ENCODE results near the gene PARN. TPM values are rescaled to one million over a fixed set of nuclear protein-coding genes. Genes with fewer than 3 reads are reported as not detected.

The PARN gene
- total RNA-seq (2021; fragmentation: NEBNext Ultra II Directional; extraction: Animal tissue kit (Norgen Biotek cat#: 25700)) (40.8 and 44.6 TPM in 2 replicates), polyA plus RNA-seq (2011; rRNA removed) (21.4 and 24.5 TPM in 2 replicates), polyA minus RNA-seq (2011; rRNA and poly(A)+ RNA removed) (27.2 and 35.9 TPM in 2 replicates)
- 32.3 TPM for polyA plus RNA-seq (2011; cell fraction: cytosol; rRNA removed)
- polyA plus RNA-seq (2011; cell fraction: nucleus; rRNA removed): 11.2 TPM
- 33.2 to 45.1 TPM (median 34.5 TPM) in 4 replicates for polyA plus RNA-seq (2012, experiment 1 of 2)
- polyA plus RNA-seq (2012, experiment 2 of 2): 3.9 TPM
- 30.3 TPM for polyA plus RNA-seq (2013, experiment 1 of 2)
- 32.7 TPM for polyA plus RNA-seq (2013, experiment 2 of 2)
- polyA minus RNA-seq (2011; cell fraction: cytosol; rRNA and poly(A)+ RNA removed): 18.4 TPM
- polyA minus RNA-seq (2011; cell fraction: nucleus; rRNA and poly(A)+ RNA removed): 40.1 TPM
- long read RNA-seq, experiment 1, partial matches to known transcripts: 21 of 49 reads
- long read RNA-seq, experiment 1, other reads (novel, unspliced or antisense): 28 of 49 reads
- long read RNA-seq, experiment 2, partial matches to known transcripts: 2 of 9 reads
- long read RNA-seq, experiment 2, other reads (novel, unspliced or antisense): 4 of 9 reads

GRCh38 chr16:14629919-14630619 is at the start of gene PARN:
Gene PARN, minus strand, starts transcription at chr16:14630260. Its CDS starts 135 bp downstream, at chr16:14630125.
- H3K18ac ChIP-seq (ENCODE audit: extremely low read depth, low read length): peak within 1 kb of the TSS; percentile 95
- FAIRE-seq: no peak
- ChIA-PET POLR2A (ENCODE audit: partially characterized antibody) (interaction anchor here (0.6 to 2.4 kb wide), 14 partner anchors 8 to 708 kb away, joined by 3 to 19 read pairs (median 4); no protein-coding TSS in a partner anchor), CTCF (ENCODE audit: partially characterized antibody) (interaction anchor here (1.0 kb wide), 1 partner anchor 12 kb away, joined by 3 read pairs; no protein-coding TSS in a partner anchor)
- no peak within 1 kb of the TSS for H2AFZ ChIP-seq (ENCODE audit: low read length)
- peaks cover 6 to 36% of the 10 kb centered on the region in 2 experiments; a peak in 3 of 4 replicates for H3K79me2 ChIP-seq (ENCODE audit: control insufficient read depth in 1 of 2, insufficient read depth in 2 of 2, low read length in 2 of 2)
- peak; percentile 87 to 99 for DNase-seq (ENCODE audit: low read depth in 1 of 2, low spot score in 2 of 2)
- peak within 1 kb of the TSS; percentile 92; the same call in 1 of the 2 replicates for H2BK12ac ChIP-seq (ENCODE audit: low read depth, low read length)
- H3K4me3 ChIP-seq (ENCODE audit: extremely low read depth in 1 of 4, insufficient read depth in 2 of 4, low read depth in 3 of 4, low read length in 4 of 4): peak within 1 kb of the TSS; percentile 79 to 95 (median 86)
- peak within 1 kb of the TSS; percentile 98 for H4K8ac ChIP-seq (ENCODE audit: extremely low read depth, insufficient read depth, low read length)
- no peak within 1 kb of the TSS for H3K14ac ChIP-seq (ENCODE audit: insufficient read length)
- peaks cover 8% of the 10 kb centered on the region for H3K23me2 ChIP-seq (ENCODE audit: low read depth, low read length)
- H2BK120ac ChIP-seq (replicated peaks; ENCODE audit: low read depth, low read length): peak within 1 kb of the TSS; percentile 68
- H4K91ac ChIP-seq (replicated peaks; ENCODE audit: insufficient read length, low read length): peak within 1 kb of the TSS; percentile 59
- H3K79me1 ChIP-seq (ENCODE audit: low read depth, low read length): no peaks in the 10 kb centered on the region
- H2BK15ac ChIP-seq (ENCODE audit: low read length): peak within 1 kb of the TSS; percentile 98
- peaks cover 10 to 14% (median 13%) of the 10 kb centered on the region in 4 experiments for H3K4me1 ChIP-seq (replicated peaks in 1 of 4; ENCODE audit: control insufficient read depth in 3 of 4, insufficient read depth in 4 of 4, low read length in 3 of 4)
- no peak within 1 kb of the TSS for H3K23ac ChIP-seq (ENCODE audit: insufficient read length)
- H2BK5ac ChIP-seq (ENCODE audit: low read depth, low read length): peak within 1 kb of the TSS; percentile 96
- no peaks in the 10 kb centered on the region for H3K9me3 ChIP-seq (ENCODE audit: insufficient read depth in 2 of 2, low read depth in 1 of 2, low read length in 1 of 2)
- peak within 1 kb of the TSS; percentile 86 to 88 for H3K4me2 ChIP-seq (ENCODE audit: insufficient read depth in 1 of 2, low read depth in 2 of 2, low read length in 2 of 2)
- H3K56ac ChIP-seq (replicated peaks; ENCODE audit: insufficient read length, low read depth, low read length): peak within 1 kb of the TSS; percentile 44
- peak within 1 kb of the TSS; percentile 87; the same call in 1 of the 2 replicates for H2AK5ac ChIP-seq (ENCODE audit: low read depth, low read length)
- peak within 1 kb of the TSS; percentile 68 to 92 (median 88) for H3K9ac ChIP-seq (replicated peaks in 1 of 4; ENCODE audit: extremely low read depth in 1 of 4, low read depth in 3 of 4, low read length in 3 of 4)
- H3K36me3 ChIP-seq (ENCODE audit: control insufficient read depth in 2 of 4, insufficient read depth in 4 of 4, low read length in 3 of 4): peaks cover 0 to 32% (median 14%) of the 10 kb centered on the region in 4 experiments; a peak in 5 of 8 replicates
- no peaks in the 10 kb centered on the region for H3K27me3 ChIP-seq (replicated peaks in 1 of 4; ENCODE audit: control insufficient read depth in 3 of 4, extremely low read depth in 1 of 4, insufficient read depth in 3 of 4, low read length in 3 of 4)
- peak within 1 kb of the TSS; percentile 96 for H3K27ac ChIP-seq (ENCODE audit: low read depth, low read length)
- peaks cover 0 to 2% of the 10 kb centered on the region in 2 experiments for H4K20me1 ChIP-seq (replicated peaks in 1 of 2; ENCODE audit: control insufficient read depth in 1 of 2, insufficient read depth in 2 of 2, low read length in 2 of 2)
- H4K5ac ChIP-seq (ENCODE audit: insufficient read length, low read depth, low read length): peak within 1 kb of the TSS; percentile 97
- no peak within 1 kb of the TSS for H2BK20ac ChIP-seq (ENCODE audit: low read length)
- WGBS, 2 experiments (ENCODE audit: extremely low coverage in 1 of 2, insufficient coverage in 1 of 2, insufficient read length in 1 of 2, insufficient replicate concordance in 2 of 2, low coverage in 1 of 2, low lambda C conversion rate in 2 of 2, missing lambda C conversion rate in 1 of 2): 4% methylated on average over 28 of the region's 51 CpGs; no CpG with 5 or more reads in 1 of the 2 experiments
- H3K4ac ChIP-seq (replicated peaks; ENCODE audit: insufficient read length, low read depth, low read length): peak within 1 kb of the TSS; percentile 79
- TF ChIP-seq CBX8 (IDR thresholded peaks at IDR 0.05; ENCODE audit: borderline replicate concordance, low read depth, low read length) (no peak), HDAC2 (IDR thresholded peaks at IDR 0.05; ENCODE audit: borderline replicate concordance in 1 of 2, low read depth in 2 of 2, low read length in 2 of 2) (no peak; a peak in 1 of 4 replicates), ATF2 (IDR thresholded peaks at IDR 0.05; ENCODE audit: low read length) (peak; percentile 27; the same call in 1 of the 2 replicates), POLR2AphosphoS5 (IDR thresholded peaks at IDR 0.05; ENCODE audit: low read depth, low read length) (peak; percentile 74), KDM1A (IDR thresholded peaks at IDR 0.05; ENCODE audit: borderline replicate concordance, low read length) (no peak), PHF8 (conservative IDR thresholded peaks at IDR 0.05; ENCODE audit: low read depth, low read length) (peak; percentile 98)
